ENCODE data around the gene CCDC178. TPM values are rescaled to one million over a fixed set of nuclear protein-coding genes. Genes with fewer than 3 reads are reported as not detected.

CCDC178 gene
- total RNA-seq, 1 donor from 2014 or later, result not detected

DNA sequence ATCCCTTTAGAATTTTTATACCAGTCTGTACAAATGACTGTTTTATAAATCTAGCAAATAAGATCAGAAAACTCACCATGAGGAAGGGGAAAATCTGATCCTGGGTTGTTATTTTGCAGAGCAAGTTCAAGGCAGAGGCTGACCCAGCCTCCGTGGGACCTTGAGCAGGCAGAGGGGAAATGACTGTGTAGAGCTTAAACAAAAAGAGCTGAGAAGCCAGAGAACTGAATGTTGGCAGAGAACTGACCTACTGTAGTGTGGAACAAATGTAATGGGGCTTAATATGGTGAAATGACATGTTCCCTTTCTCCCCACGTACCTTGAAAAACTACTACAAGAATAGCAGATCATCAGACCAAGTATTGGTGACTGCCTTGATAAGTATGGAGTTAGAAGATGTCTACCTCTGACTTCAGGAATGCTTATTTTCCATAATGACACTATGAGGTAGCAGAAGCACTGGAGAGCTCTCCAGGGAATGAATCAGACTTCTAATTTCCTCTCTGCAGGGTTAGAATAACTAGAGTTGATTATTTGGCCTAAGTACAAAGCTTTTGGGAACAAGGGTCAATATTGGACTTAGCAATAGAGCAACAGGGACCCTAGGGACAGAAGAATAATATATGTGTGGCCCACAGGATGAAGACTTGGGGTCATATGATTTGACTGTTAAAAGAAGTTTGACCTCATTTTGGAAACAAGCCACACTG is 304.4 kb downstream of the CCDC178 start:
- DNase-seq (ENCODE audit: low read depth), result no peak

GRCh38 chr18:33132657-33133056 is 307.9 kb downstream of the CCDC178 start:
- DNase-seq (ENCODE audit: low read depth), result no peak

DNA sequence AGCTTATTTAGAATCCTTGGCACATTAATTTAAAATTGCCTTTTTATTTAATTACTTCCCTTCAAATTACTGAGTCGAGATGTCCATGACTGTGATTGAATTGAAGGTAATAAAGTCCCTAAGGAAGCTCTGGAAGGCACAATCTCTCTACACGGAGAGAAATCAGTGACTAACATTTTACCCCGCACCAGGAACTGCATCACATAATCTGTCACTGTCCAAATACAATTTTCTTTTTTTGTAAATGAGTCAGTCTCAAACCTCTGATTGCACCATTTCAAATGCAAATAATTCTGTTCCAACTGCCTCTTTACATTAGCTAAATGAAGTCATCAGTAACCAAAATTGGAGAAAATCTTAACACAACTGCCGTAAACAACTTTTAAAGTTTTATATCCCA is 311.9 kb downstream of the CCDC178 start:
- no peak for DNase-seq (ENCODE audit: low read depth)

- no peak for DNase-seq (ENCODE audit: low read depth)
Observed at GRCh38 chr18:33123862-33124518, 316.5 kb downstream of the CCDC178 start.

GRCh38 chr18:33116376-33116775 is 324.1 kb downstream of the CCDC178 start:
- no peak for DNase-seq (ENCODE audit: low read depth)

DNA sequence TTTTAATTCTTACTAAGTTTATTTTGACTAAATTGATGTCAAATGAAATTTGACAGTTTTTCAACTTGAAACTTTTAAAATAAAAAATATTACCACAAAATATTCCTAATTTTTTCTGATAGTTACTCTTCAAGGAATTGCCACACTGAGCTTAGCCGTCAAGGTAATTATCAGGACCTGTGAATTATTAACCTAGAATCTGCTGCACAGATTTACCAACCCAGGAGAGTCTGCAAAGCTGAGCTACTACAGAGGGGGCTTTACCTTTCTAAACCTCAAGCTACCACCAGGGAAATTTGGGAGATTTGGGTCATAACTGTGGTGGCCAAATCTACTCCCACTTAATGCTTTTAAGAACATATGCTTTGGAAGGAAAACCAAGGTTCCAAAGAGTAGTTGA is 324.6 kb downstream of the CCDC178 start:
- DNase-seq (ENCODE audit: low read depth), result no peak

GRCh38 chr18:33115476-33115875 is 325.0 kb downstream of the CCDC178 start:
- DNase-seq (ENCODE audit: low read depth), result no peak

DNA sequence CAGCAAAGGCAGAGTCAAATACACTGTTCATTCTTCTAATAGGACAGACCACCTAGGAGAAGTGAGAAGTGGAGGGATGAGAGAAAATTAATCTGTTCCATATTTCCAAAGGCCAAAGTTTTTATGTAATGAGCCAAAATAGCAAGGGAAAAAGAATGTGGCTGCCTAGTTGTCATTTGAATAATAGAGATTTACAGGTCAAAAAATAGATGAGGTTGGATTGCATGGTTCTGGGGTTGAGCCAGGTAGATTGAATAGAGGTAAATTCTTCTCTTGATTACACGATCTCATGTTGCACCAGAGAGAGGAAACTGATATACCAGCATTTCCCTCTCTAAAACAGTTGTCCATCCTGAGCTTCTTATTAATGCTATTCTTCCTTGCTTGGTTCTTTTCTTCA is 325.8 kb downstream of the CCDC178 start:
- no peak for DNase-seq (ENCODE audit: low read depth)

DNA sequence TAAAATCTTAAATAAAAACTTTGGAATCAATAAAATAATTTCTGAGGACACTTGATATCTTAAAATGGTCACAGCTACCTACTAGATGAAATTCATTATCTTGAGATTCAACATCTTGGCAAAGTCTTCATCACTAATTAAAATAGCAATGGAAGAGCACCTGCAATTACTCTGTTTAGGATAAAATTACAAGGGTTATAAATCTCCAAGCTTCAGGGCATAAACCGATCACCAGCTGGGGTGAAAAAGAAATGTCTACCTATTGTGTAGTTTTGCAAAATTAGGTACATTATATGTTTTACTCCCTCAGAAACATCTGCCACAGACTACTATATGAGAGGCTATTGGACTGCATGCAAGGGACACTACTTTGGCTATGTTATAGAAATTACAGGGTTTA is 327.1 kb downstream of the CCDC178 start:
- no peak for DNase-seq (ENCODE audit: low read depth)

DNA sequence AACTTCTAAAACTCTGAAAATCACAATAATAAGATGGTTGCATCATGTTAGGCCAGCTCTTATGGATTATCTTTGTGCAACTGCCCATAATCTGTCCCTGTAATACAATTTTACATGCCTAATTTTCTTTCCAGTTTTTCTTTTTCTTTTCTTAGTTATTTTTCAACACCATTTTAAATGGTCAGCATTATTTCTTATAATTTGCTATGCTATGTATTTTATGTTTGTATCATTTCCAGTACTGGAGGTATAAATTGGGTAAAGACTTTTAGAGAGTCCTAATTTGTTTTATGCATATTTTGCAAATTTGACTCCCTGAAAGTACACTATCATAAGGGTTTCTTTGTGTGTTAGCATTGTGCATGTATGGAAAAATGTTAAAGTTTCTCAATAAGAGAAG is 333.0 kb downstream of the CCDC178 start:
- no peak for DNase-seq (ENCODE audit: low read depth)

- DNase-seq (ENCODE audit: low read depth), result no peak
Observed at GRCh38 chr18:33101316-33101715, 339.2 kb downstream of the CCDC178 start.

GRCh38 chr18:33099626-33100025 is 340.9 kb downstream of the CCDC178 start:
- no peak for DNase-seq (ENCODE audit: low read depth)

DNA sequence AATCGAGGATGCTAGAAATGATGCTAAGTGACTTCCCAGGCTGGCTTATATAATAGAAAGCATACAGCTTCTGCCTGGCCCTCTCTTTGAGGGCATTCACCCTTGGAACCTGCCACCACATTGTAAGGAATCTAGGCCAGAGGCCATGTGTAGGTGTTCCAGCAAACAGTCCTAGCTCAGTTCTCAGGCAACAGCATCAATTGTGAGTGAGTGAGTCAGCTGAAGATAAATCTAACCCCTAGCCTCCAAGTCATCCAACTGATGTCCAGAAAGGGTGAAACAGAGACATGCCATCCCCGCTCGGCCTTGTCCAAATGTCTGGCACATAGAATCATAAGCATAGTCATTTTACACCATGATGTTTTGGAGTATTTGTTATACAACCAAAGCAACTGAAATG is 343.4 kb downstream of the CCDC178 start:
- no peak for DNase-seq (ENCODE audit: low read depth)

DNA sequence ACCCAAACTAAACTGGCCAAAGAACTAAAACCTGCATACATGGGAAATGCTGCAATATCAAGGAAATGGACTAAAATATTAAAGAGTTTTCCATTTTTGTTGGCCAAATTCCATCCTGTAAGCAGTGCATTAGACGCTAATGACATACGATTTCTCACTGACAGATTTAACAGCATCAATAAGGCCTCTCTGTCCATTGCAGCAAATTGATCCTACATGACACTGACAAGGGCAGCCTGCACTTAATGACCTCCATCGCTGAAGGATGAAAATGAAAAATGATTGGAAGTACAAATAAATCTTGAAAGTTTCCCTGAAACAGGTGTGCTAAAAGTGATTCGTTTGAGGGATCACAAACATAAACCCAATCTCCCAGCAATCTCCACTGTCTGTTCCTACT is 350.1 kb downstream of the CCDC178 start:
- DNase-seq (ENCODE audit: low read depth), result no peak

GRCh38 chr18:33076601-33077000 is 363.9 kb downstream of the CCDC178 start:
- no peak for DNase-seq (ENCODE audit: low read depth)

GRCh38 chr18:33074125-33074524 is 366.4 kb downstream of the CCDC178 start:
- no peak for DNase-seq (ENCODE audit: low read depth)

- no peak for DNase-seq (ENCODE audit: low read depth)
Observed at GRCh38 chr18:33062834-33063364, 377.6 kb downstream of the CCDC178 start.

DNA sequence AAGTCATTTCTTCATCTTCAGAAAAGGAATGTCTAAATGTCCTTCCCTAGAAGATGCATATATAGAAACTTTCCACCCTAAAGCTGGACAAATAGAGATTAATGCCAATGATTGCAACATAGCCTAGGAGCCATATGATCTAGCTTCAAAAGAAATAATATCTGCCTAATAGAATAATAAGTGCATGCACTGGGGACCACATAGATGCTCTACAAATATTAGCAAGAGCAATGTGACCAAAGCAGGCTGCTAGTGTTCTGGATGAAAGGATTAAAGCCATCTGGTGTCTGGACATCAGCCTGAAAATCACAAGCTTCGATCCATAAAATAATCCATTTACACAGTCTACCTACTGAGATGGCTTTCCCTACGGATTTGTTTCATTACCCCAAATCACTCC is 387.6 kb downstream of the CCDC178 start:
- DNase-seq (ENCODE audit: low read depth), result no peak

GRCh38 chr18:33051407-33051806 is 389.1 kb downstream of the CCDC178 start:
- peak; percentile 8 for DNase-seq (ENCODE audit: low read depth)

DNA sequence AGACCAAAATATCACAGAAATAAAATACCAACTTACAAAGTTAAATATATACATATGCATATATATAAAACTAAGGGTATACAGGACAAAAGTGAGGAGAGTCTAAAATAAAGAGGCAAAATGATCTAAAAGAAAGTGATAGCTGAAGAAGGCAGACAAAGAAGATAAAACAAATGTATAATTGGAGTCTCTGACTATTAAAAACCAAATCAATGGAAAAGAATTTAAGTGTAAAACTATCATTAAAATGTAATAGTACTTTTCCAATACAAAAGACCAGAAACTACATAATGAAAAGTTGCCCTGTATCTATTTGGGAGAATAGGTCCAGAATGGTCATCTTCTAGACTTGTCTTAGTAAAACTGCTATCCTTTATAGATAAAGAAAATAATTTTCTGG is 400.3 kb downstream of the CCDC178 start:
- DNase-seq (ENCODE audit: low read depth), result no peak

DNA sequence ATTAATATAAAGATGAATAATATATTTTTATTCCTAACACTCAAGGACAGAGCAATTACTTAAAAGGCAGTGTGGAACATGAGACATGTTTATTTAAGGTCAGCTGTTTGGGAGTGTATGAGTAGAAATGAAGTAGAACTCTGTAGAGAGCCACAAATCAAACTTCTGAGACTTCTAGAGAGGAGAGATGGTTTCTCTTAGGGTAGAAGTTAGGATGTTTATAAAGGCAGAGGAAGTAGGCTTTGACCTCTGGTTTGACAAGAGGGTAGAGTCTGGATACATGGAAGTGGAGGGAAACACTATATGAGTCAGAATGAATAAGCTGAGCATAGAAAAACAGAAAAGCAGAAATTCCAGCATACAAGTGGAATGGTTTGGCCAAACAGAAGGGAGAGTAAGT is 405.6 kb downstream of the CCDC178 start:
- peak; percentile 11 for DNase-seq (ENCODE audit: low read depth)

- no peak for DNase-seq (ENCODE audit: low read depth)
Observed at GRCh38 chr18:33034212-33034611, 406.3 kb downstream of the CCDC178 start.

DNA sequence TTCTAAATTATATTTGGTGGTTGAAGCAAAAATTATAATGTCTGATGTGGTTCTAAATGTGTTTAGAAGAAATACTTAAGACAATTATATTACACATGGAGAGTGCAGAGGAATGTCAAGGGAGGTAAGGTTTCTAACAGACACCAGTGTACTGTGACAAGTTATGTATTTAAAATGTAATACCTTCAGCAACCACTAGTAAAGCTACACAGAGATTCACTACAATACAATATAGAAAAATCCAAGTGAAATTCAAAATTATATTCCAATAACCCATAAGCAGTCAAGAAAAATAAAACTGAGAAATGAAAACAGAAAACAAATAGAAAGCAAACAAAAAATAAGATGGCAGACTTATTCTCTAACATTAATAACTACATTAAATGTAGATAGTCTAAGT is 418.2 kb downstream of the CCDC178 start:
- no peak for DNase-seq (ENCODE audit: low read depth)

Measured in myocyte (in vitro differentiated cells).